ENCODE measurements around the gene STRIP1. TPM values are rescaled to one million over a fixed set of nuclear protein-coding genes. Genes with fewer than 3 reads are reported as not detected.

Gene STRIP1
- total and polyA plus RNA-seq, 2 donors (not counting 3 experiments of a cell fraction or from before 2014, with no cell fraction given), result 26.2 to 42.1 TPM

DNA sequence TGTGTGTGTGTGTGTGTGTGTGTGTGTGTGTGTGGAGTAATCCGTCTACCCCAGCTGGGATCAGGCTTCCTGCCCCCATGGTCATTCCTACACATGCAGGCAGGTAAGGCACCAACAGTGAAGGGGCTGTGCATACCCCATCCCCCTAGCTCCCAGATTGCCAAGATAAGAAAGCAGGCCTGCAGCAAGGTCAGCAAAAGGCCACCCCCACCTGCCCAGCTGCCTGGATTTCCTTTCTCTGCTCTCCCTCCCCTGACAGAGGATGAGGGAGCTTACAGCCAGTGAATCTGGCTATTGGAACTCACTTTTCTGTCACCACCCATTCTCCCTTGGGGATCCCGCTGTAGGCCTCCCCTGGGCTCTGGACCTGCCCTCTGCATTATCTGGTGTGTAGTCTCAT lies 28.2 kb downstream of the STRIP1 start:
- intact Hi-C loops (cut with micrococcal nuclease), result no loop called here
- no peaks in the 10 kb centered on the region for H3K9me3 ChIP-seq (replicated peaks; ENCODE audit: control insufficient read depth, insufficient read depth, low read length)
- POLR2A ChIA-PET, result no interaction called here

DNA sequence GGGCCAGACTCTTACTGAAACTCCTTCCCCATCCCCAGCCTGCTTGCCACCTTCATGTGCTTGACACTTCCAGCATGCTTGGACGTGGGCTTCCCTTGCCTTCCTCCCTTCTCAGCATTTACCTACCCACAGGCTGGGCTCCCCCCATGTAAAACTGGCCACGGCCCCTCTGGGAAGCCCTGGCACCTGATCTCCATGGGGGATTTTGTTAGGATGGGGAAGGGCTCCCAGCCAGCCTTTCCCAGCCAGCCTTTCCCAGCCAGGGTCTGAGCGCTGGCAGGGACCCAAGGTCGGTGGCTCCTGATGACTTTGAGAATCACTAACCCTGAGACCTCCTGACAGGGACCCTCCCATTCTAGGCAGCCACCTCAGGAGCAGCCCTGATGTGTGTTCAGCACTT lies 29.4 kb downstream of the STRIP1 start:
- Histone ChIP-seq H3K36me3 (ENCODE audit: control insufficient read depth in 2 of 2, extremely low read depth in 1 of 2, insufficient read depth in 2 of 2, low read length in 2 of 2) (peaks cover 0 to 1% of the 10 kb centered on the region in 2 experiments), H4K20me1 (replicated peaks; ENCODE audit: control insufficient read depth, extremely low read depth, insufficient read depth, low read length) (no peaks in the 10 kb centered on the region), H3K27me3 (ENCODE audit: control insufficient read depth in 2 of 2, insufficient read depth in 2 of 2, low read length in 2 of 2) (peaks cover 24 to 30% of the 10 kb centered on the region in 2 experiments), H3K4me1 (ENCODE audit: control insufficient read depth, extremely low read depth, insufficient read depth, low read length) (no peaks in the 10 kb centered on the region), H3K9me3 (replicated peaks; ENCODE audit: control insufficient read depth, insufficient read depth, low read length) (no peaks in the 10 kb centered on the region), H3K27ac (ENCODE audit: insufficient read depth, low read depth, low read length) (no peak overlapping the region), H3K4me2 (ENCODE audit: insufficient read depth, low read length) (no peak overlapping the region), H3K79me2 (ENCODE audit: control insufficient read depth, insufficient read depth, low read length) (no peaks in the 10 kb centered on the region), H3K4me3 (replicated peaks in 1 of 3; ENCODE audit: insufficient read depth in 1 of 3, low read depth in 1 of 3, low read length in 3 of 3) (no peak overlapping the region), H2AFZ (ENCODE audit: low read depth, low read length) (no peak overlapping the region), H3K9ac (replicated peaks; ENCODE audit: extremely low read depth, insufficient read depth, low read length) (no peak overlapping the region), H3K9me1 (replicated peaks; ENCODE audit: control insufficient read depth, extremely low read depth, insufficient read depth, low read length) (no peaks in the 10 kb centered on the region)
- TF ChIP-seq, protein P1, sequence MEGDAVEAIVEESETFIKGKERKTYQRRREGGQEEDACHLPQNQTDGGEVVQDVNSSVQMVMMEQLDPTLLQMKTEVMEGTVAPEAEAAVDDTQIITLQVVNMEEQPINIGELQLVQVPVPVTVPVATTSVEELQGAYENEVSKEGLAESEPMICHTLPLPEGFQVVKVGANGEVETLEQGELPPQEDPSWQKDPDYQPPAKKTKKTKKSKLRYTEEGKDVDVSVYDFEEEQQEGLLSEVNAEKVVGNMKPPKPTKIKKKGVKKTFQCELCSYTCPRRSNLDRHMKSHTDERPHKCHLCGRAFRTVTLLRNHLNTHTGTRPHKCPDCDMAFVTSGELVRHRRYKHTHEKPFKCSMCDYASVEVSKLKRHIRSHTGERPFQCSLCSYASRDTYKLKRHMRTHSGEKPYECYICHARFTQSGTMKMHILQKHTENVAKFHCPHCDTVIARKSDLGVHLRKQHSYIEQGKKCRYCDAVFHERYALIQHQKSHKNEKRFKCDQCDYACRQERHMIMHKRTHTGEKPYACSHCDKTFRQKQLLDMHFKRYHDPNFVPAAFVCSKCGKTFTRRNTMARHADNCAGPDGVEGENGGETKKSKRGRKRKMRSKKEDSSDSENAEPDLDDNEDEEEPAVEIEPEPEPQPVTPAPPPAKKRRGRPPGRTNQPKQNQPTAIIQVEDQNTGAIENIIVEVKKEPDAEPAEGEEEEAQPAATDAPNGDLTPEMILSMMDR (IDR thresholded peaks at IDR 0.05; ENCODE audit: extremely low read depth in 1 of 2, insufficient read depth in 1 of 2, low read depth in 1 of 2, low read length in 2 of 2), result no peak
- TF ChIP-seq JUN (IDR thresholded peaks at IDR 0.05; ENCODE audit: borderline replicate concordance, insufficient read depth, insufficient read length, low read depth) (no peak), FOS (IDR thresholded peaks at IDR 0.05; ENCODE audit: borderline replicate concordance, insufficient read depth, low read length) (no peak), POLR2AphosphoS5 (IDR thresholded peaks at IDR 0.05; ENCODE audit: insufficient read depth, low read depth, low read length) (no peak), GATA2 (IDR thresholded peaks at IDR 0.05; ENCODE audit: insufficient read depth, insufficient read length, low read depth, low read length) (no peak), EZH2 (IDR thresholded peaks at IDR 0.05; ENCODE audit: borderline replicate concordance, low read depth, low read length, severe bottlenecking) (no peak), POLR2A (IDR thresholded peaks at IDR 0.05; ENCODE audit: low read depth, low read length) (no peak), MYC (IDR thresholded peaks at IDR 0.05; ENCODE audit: low read depth, low read length) (no peak)
- TF ChIP-seq, protein P2, sequence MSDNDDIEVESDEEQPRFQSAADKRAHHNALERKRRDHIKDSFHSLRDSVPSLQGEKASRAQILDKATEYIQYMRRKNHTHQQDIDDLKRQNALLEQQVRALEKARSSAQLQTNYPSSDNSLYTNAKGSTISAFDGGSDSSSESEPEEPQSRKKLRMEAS (IDR thresholded peaks at IDR 0.05; ENCODE audit: insufficient read depth, insufficient read length), result no peak
- ChIA-PET POLR2A (no interaction called here), CTCF (interaction anchor here (0.8 to 1.1 kb wide), 2 partner anchors 10 to 18 kb away, joined by 4 read pairs; no protein-coding TSS in a partner anchor)
- dilution Hi-C loops (cut with MboI; ENCODE audit: extremely low pct_ligation_motif_present, low sequenced_read_pairs) (no loop called here), intact Hi-C loops (cut with micrococcal nuclease) (no loop called here)
- no TSS peak for BruUV-seq (replicated peaks)
- DNase-seq (ENCODE audit: low read depth, low spot score), result no peak
- FAIRE-seq, result no peak

More for the DNA sequence above, 28.2 kb downstream of the STRIP1 start:
- H3K36me3 ChIP-seq (ENCODE audit: control insufficient read depth in 2 of 2, extremely low read depth in 1 of 2, insufficient read depth in 2 of 2, low read length in 2 of 2), result peaks cover 0 to 7% of the 10 kb centered on the region in 2 experiments
- H3K27ac ChIP-seq (ENCODE audit: insufficient read depth, low read depth, low read length), result no peak overlapping the region
- DNase-seq (ENCODE audit: low read depth, low spot score), result no peak
- no peak overlapping the region for H2AFZ ChIP-seq (ENCODE audit: low read depth, low read length)
- dilution Hi-C loops (cut with MboI; ENCODE audit: extremely low pct_ligation_motif_present, low sequenced_read_pairs), result no loop called here
- no peak overlapping the region for H3K9ac ChIP-seq (replicated peaks; ENCODE audit: extremely low read depth, insufficient read depth, low read length)
- FAIRE-seq, result no peak
- no peaks in the 10 kb centered on the region for H3K4me1 ChIP-seq (ENCODE audit: control insufficient read depth, extremely low read depth, insufficient read depth, low read length)
- H3K79me2 ChIP-seq (ENCODE audit: control insufficient read depth, insufficient read depth, low read length), result no peaks in the 10 kb centered on the region
- CTCF ChIA-PET, result interaction anchor here (1.1 to 2.2 kb wide), 3 partner anchors 9 to 33 kb away, joined by 3 to 7 read pairs (median 4); no protein-coding TSS in a partner anchor
- no peak overlapping the region for H3K4me3 ChIP-seq (replicated peaks in 1 of 3; ENCODE audit: insufficient read depth in 1 of 3, low read depth in 1 of 3, low read length in 3 of 3)
- no peaks in the 10 kb centered on the region for H4K20me1 ChIP-seq (replicated peaks; ENCODE audit: control insufficient read depth, extremely low read depth, insufficient read depth, low read length)
- no TSS peak for BruUV-seq (replicated peaks)
- peaks cover 13 to 19% of the 10 kb centered on the region in 2 experiments for H3K27me3 ChIP-seq (ENCODE audit: control insufficient read depth in 2 of 2, insufficient read depth in 2 of 2, low read length in 2 of 2)
- no peak overlapping the region for H3K4me2 ChIP-seq (ENCODE audit: insufficient read depth, low read length)
- no peaks in the 10 kb centered on the region for H3K9me1 ChIP-seq (replicated peaks; ENCODE audit: control insufficient read depth, extremely low read depth, insufficient read depth, low read length)
- no peak for TF ChIP-seq EZH2 (IDR thresholded peaks at IDR 0.05; ENCODE audit: borderline replicate concordance, low read depth, low read length, severe bottlenecking)

Data from endothelial cell of umbilical vein (primary cell).